Neural cell (in vitro differentiated cells): ENCODE results near the gene HLF. TPM values are rescaled to one million over a fixed set of nuclear protein-coding genes. Genes with fewer than 3 reads are reported as not detected.

Experiments used
- H2AFZ ChIP-seq: fragments of 200-600, 300-800 bp; sonication (generic), shearing (Covaris generic); 2 replicates; pipeline ENCODE4 v1.6.0; 2014; ENCODE audit warnings: low read depth, mild to moderate bottlenecking, antibody characterized with exemption, low read length, moderate library complexity
- H3F3A ChIP-seq: fragments of 200-600 bp; shearing (Covaris generic); 2 replicates; pipeline ENCODE4 v1.6.1; 2016; ENCODE audit warnings: mild to moderate bottlenecking, moderate library complexity, mixed read lengths, antibody characterized with exemption, low read length; ENCODE audit not compliant: insufficient read depth, poor library complexity, severe bottlenecking
- H3K27ac ChIP-seq: fragments of 200-600, 300-800 bp; sonication (generic), shearing (Covaris generic); 2 replicates; pipeline ENCODE4 v1.5.1; 2014; ENCODE audit warnings: mild to moderate bottlenecking, low read length, moderate library complexity
- H3K27me3 ChIP-seq: fragments of 300-800, 200-600 bp; sonication (generic), shearing (Covaris generic); 2 replicates; pipeline ENCODE4 v1.6.0; 2014; ENCODE audit warnings: mild to moderate bottlenecking, low read depth, low read length, moderate library complexity; ENCODE audit not compliant: insufficient read depth
- H3K36me3 ChIP-seq: fragments of 300-800, 200-600 bp; sonication (generic), shearing (Covaris generic); 2 replicates; pipeline ENCODE4 v1.5.1; 2014; ENCODE audit warnings: mild to moderate bottlenecking, antibody characterized with exemption, low read length, moderate library complexity; ENCODE audit not compliant: insufficient read depth
- H3K4me2 ChIP-seq: fragments of 300-800, 200-600 bp; sonication (generic), shearing (Covaris generic); 2 replicates; pipeline ENCODE4 v1.6.0; 2014; ENCODE audit warnings: mild to moderate bottlenecking, low read length
- H3K4me3 ChIP-seq: fragments of 300-800, 200-600 bp; sonication (generic), shearing (Covaris generic); 2 replicates; pipeline ENCODE4 v1.5.1; 2014; ENCODE audit warnings: mild to moderate bottlenecking, low read length, moderate library complexity
- H3K79me2 ChIP-seq: fragments of 200-600 bp; shearing (Covaris generic); replicated peaks from 2 replicates; pipeline ENCODE4 v1.6.0; 2014; ENCODE audit warnings: mild to moderate bottlenecking, low read length, moderate library complexity; ENCODE audit not compliant: insufficient read depth
- H3K9ac ChIP-seq: fragments of 300-800, 200-600 bp; sonication (generic), shearing (Covaris generic); 2 replicates; pipeline ENCODE4 v1.6.1; 2016; ENCODE audit warnings: mild to moderate bottlenecking, low read length, mixed read lengths
- H3K9me2 ChIP-seq: fragments of 200-600 bp; shearing (Covaris generic); 2 replicates; pipeline ENCODE4 v1.6.1; 2016; ENCODE audit warnings: mild to moderate bottlenecking, low read length, mixed read lengths; ENCODE audit not compliant: insufficient read depth
- H3K9me3 ChIP-seq: fragments of 200-600, 300-800 bp; sonication (generic), shearing (Covaris generic); 2 replicates; pipeline ENCODE4 v1.6.1; 2016; ENCODE audit warnings: mild to moderate bottlenecking, mixed run types, low read length, moderate library complexity, mixed read lengths
- H4K20me1 ChIP-seq: fragments of 200-600 bp; shearing (Covaris generic); 2 replicates; pipeline ENCODE4 v1.6.1; 2016; ENCODE audit warnings: mild to moderate bottlenecking, mixed run types; ENCODE audit not compliant: insufficient read depth
- EP300 ChIP-seq: fragments of 450-650 bp; conservative IDR thresholded peaks from 2 replicates; pipeline ENCODE4 v1.6.1; 2014; ENCODE audit warnings: antibody characterized with exemption, mild to moderate bottlenecking, moderate library complexity; ENCODE audit not compliant: poor library complexity, severe bottlenecking
- EZH2 ChIP-seq: fragments of 200-600, 300-800 bp; shearing (Covaris generic), sonication (generic); IDR thresholded peaks from 2 replicates; pipeline ENCODE4 v1.6.1; 2014; ENCODE audit warnings: antibody characterized with exemption, low read length, borderline replicate concordance, mild to moderate bottlenecking; ENCODE audit not compliant: insufficient read depth, poor library complexity, severe bottlenecking
- MXI1 ChIP-seq: fragments of 450-650 bp; conservative IDR thresholded peaks from 2 replicates; pipeline ENCODE4 v1.6.1; 2014; ENCODE audit warnings: antibody characterized with exemption, mild to moderate bottlenecking; ENCODE audit not compliant: poor library complexity, severe bottlenecking
- POLR2AphosphoS5 ChIP-seq: IDR thresholded peaks from 2 replicates; pipeline ENCODE4 v1.6.1; 2012
- RAD21 ChIP-seq: fragments of 450-650 bp; conservative IDR thresholded peaks from 2 replicates; pipeline ENCODE4 v1.6.1; 2014; ENCODE audit warnings: antibody characterized with exemption, mild to moderate bottlenecking, moderate library complexity
- REST ChIP-seq: IDR thresholded peaks from 2 replicates; pipeline ENCODE4 v1.6.1; 2012; ENCODE audit warnings: borderline replicate concordance
- SMC3 ChIP-seq: fragments of 450-650 bp; conservative IDR thresholded peaks from 2 replicates; pipeline ENCODE4 v1.6.1; 2014; ENCODE audit warnings: antibody characterized with exemption, mild to moderate bottlenecking, moderate library complexity; ENCODE audit not compliant: poor library complexity
- TAF1 ChIP-seq: IDR thresholded peaks from 2 replicates; pipeline ENCODE4 v1.6.1; 2012; ENCODE audit warnings: low read depth
- polyA plus RNA-seq: library from polyadenylated mRNA; depleted of rRNA; stranded (reverse); fragments of >200 nt; gene quantifications from 2 replicates; pipeline ENCODE4 v1.2.3, GENCODE V29; 2014
- TF ChIP-seq, protein P1 (sequence below): fragments of 450-650 bp; IDR thresholded peaks from 2 replicates; pipeline ENCODE4 v1.5.1; 2014; ENCODE audit warnings: antibody characterized with exemption, mild to moderate bottlenecking, moderate library complexity; ENCODE audit not compliant: poor library complexity, severe bottlenecking

HLF gene
- polyA plus RNA-seq, 1 donor from 2014 or later, result 0.71 TPM

GRCh38 chr17:55275894-55276804 lies 11.4 kb downstream of the HLF start:
- Histone ChIP-seq H3K9me2 (no peaks in the 10 kb centered on the region), H4K20me1 (no peaks in the 10 kb centered on the region), H3K79me2 (no peaks in the 10 kb centered on the region), H3K36me3 (no peaks in the 10 kb centered on the region), H2AFZ (no peak overlapping the region), H3K9me3 (no peaks in the 10 kb centered on the region), H3K27ac (no peak overlapping the region), H3F3A (no peaks in the 10 kb centered on the region), H3K27me3 (no peaks in the 10 kb centered on the region), H3K9ac (no peak overlapping the region), H3K4me2 (no peak overlapping the region), H3K4me3 (no peak overlapping the region)
- TF ChIP-seq MXI1 (no peak), POLR2AphosphoS5 (no peak)
- TF ChIP-seq, protein P1, sequence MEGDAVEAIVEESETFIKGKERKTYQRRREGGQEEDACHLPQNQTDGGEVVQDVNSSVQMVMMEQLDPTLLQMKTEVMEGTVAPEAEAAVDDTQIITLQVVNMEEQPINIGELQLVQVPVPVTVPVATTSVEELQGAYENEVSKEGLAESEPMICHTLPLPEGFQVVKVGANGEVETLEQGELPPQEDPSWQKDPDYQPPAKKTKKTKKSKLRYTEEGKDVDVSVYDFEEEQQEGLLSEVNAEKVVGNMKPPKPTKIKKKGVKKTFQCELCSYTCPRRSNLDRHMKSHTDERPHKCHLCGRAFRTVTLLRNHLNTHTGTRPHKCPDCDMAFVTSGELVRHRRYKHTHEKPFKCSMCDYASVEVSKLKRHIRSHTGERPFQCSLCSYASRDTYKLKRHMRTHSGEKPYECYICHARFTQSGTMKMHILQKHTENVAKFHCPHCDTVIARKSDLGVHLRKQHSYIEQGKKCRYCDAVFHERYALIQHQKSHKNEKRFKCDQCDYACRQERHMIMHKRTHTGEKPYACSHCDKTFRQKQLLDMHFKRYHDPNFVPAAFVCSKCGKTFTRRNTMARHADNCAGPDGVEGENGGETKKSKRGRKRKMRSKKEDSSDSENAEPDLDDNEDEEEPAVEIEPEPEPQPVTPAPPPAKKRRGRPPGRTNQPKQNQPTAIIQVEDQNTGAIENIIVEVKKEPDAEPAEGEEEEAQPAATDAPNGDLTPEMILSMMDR, result no peak

DNA sequence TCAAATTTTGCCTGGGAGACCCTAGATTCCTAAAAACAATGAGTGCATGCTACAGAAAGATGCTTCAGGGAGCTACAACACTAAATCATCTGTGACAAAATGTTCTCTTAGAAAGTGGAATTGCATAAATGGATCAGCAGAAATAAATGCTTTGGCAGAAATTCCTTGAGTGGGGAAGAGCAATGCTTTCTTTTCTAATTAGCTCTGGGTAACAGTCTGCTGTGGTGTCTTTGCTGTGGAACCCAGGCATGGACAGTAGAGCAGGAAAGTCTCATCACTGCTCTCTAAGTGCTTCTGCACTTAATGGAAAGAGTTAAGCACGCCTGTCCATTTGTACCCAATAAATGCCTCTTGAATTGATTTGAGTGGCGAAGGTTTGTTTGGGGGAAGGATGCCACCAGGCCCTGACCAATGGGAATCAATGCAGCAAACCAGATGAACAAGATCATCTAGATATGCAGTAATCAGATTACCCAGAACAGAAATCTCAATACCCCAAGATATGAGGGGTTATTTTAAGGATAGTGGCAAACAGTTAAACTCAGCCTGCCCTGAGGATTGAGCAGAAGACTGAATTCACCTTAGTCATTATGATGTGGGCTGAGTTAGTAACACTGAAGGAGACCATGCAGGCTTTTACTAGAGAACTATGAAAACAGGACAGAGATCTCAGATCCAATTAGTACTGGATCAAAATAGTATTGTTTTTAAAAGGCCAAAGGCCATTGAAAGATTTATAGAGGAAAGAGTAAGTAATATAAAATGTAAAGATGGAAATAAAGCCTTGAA lies 13.6 kb downstream of the HLF start:
- Histone ChIP-seq H3K79me2 (no peaks in the 10 kb centered on the region), H3K9me3 (no peaks in the 10 kb centered on the region), H3K4me2 (no peak overlapping the region), H2AFZ (no peak overlapping the region), H3K27me3 (no peaks in the 10 kb centered on the region), H3K36me3 (no peaks in the 10 kb centered on the region), H3K27ac (no peak overlapping the region), H3F3A (no peaks in the 10 kb centered on the region), H3K9me2 (no peaks in the 10 kb centered on the region), H3K4me3 (no peak overlapping the region), H4K20me1 (no peaks in the 10 kb centered on the region), H3K9ac (no peak overlapping the region)
- TF ChIP-seq EP300 (no peak), MXI1 (no peak), TAF1 (no peak), SMC3 (no peak), RAD21 (no peak), REST (no peak), POLR2AphosphoS5 (no peak), EZH2 (no peak)
- TF ChIP-seq, protein P1, result no peak
